Subcutaneous adipose tissue (tissue), 4 donors: ENCODE data around the gene MDM1. TPM values are rescaled to one million over a fixed set of nuclear protein-coding genes. Genes with fewer than 3 reads are reported as not detected.

Experiments
- CTCF ChIP-seq: fragments of 450-650 bp; IDR thresholded peaks from one replicate; pipeline ENCODE4 v1.5.1; 2016; ENCODE audit warnings: low read depth, mild to moderate bottlenecking, control low read depth, antibody characterized with exemption, moderate library complexity
- total RNA-seq, 4 donors: library from RNA; depleted of rRNA; stranded (reverse); fragments of >200 nt; gene quantifications; one replicate each; pipeline ENCODE4 v1.1.0, GENCODE V29; 2016

The MDM1 gene
- total RNA-seq, 4 donors from 2014 or later, result 8.3 to 18.8 (median 13.9) TPM

GRCh38 chr12:68342966-68343365 lies 10.8 kb upstream of the MDM1 start:
- no peak for TF ChIP-seq CTCF

- no peak for TF ChIP-seq CTCF
These were observed 9.7 kb upstream of the MDM1 start for GRCh38 chr12:68341822-68342221.

GRCh38 chr12:68340404-68341270 lies 8.5 kb upstream of the MDM1 start:
- no peak for TF ChIP-seq CTCF

GRCh38 chr12:68336889-68337303 lies 4.7 kb upstream of the MDM1 start:
- no peak for TF ChIP-seq CTCF

GRCh38 chr12:68335462-68335861 lies 3.3 kb upstream of the MDM1 start:
- no peak for TF ChIP-seq CTCF

- no peak for TF ChIP-seq CTCF
These were observed 2.0 kb upstream of the MDM1 start for GRCh38 chr12:68334132-68334531.

GRCh38 chr12:68332728-68333630 lies 817 bp upstream of the MDM1 start:
- TF ChIP-seq CTCF, result no peak
